HTERT RPE-1 (cell line): ENCODE data around the gene MAGEB16.

Source experiments
- in situ Hi-C: fragments of 300-500 bp; cut with MboI; formaldehyde crosslinking; loops from 4 replicates; pipeline ENCODE4 v1.14.3; 2020; ENCODE audit warnings: low sequenced_read_pairs

Gene MAGEB16

DNA sequence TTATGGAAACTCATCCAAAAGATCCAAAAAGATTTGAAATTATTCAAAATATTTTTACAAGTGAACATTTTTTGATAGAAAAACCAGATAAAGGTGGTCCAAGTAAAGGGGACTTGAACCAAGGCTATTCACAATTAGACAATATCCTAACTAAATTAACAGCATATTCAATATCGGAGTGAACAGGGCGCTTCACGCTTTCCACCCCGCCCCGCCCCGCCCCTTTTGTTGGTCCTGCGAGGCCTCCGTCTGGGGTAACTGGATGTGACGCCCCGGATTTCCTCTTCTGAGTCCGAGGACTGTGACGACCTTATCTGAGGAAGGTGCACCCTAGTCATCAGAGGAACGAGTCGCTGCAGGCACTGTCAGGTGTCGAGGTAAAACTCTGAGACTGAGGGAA is at the start of gene MAGEB16:
Gene MAGEB16 (plus strand): TSS at position 301 of the 400 bp plus-strand sequence. CDS start 3,855 bp downstream, outside the sequence.
- in situ Hi-C loops = no loop called here

GRCh38 chrX:35773958-35774564 is 24.1 kb upstream of the MAGEB16 start:
- in situ Hi-C loops = no loop called here

DNA sequence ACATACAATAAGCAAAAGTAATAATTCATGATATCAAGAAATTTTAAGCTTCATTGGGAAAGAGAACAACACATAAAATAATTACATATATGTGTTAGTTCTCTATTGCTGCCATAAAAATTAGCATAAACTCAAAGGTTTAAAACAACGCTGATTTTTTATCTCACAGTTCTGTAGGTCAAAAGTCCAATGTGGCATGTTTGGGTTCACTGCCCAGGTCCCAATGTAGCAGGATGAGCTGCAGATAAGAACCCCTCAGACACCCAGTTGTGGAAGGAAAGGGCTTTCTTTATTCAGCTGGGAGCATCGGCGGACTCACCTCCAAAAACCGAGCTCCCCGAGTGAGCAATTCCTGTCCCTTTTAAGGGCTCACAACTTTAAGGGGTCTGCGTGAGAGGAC is 13.1 kb upstream of the MAGEB16 start:
- in situ Hi-C loops = no loop called here

- in situ Hi-C loops = no loop called here
Measured at GRCh38 chrX:35786271-35786670, 11.9 kb upstream of the MAGEB16 start.

DNA sequence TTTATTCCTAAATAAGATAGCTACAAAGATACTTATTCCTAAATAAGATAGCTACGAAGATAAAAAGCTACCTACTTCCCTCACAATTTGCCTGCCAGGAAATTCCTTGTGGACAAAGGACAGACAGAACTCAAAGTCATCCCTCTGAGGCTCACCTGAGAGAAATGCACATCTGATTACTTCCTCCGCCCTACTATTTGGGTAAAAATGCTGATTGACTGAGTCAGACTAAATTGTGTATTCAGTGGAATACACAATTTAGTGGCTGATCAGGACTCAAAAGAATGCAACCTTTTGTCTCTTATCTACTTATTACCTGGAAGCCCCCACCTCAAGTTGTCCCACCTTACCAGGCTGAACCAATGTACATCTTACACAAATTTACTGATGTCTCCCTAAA is 10.3 kb upstream of the MAGEB16 start:
- in situ Hi-C loops = no loop called here

DNA sequence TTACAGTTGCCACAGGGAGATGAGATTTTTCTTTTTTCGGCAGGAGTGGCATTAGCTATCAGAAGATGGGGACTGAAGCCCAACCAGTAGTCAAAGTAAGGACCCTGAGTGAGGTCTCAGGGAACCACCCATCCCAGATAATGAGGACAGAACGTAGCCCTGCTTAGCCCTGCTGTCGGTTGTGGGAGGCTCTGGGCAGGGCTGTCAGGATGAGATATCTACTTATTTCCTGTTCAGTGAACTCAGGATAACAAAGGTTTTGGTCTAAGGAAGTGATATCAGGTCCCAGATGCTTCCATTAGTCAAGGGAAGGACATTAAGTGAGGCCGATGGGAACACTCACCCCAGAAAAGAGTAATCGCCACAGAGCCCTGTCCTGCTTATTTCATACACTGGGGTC is 2.3 kb downstream of the MAGEB16 start:
- in situ Hi-C loops = no loop called here

GRCh38 chrX:35809781-35810180 is 11.6 kb downstream of the MAGEB16 start:
- in situ Hi-C loops = no loop called here

GRCh38 chrX:35819241-35819640 is 21.1 kb downstream of the MAGEB16 start:
- in situ Hi-C loops = no loop called here

GRCh38 chrX:35826503-35826902 is 28.4 kb downstream of the MAGEB16 start:
- in situ Hi-C loops = no loop called here

GRCh38 chrX:35829501-35829900 is 31.4 kb downstream of the MAGEB16 start:
- in situ Hi-C loops = no loop called here

GRCh38 chrX:35841872-35842271 is 43.7 kb downstream of the MAGEB16 start:
- in situ Hi-C loops = no loop called here

DNA sequence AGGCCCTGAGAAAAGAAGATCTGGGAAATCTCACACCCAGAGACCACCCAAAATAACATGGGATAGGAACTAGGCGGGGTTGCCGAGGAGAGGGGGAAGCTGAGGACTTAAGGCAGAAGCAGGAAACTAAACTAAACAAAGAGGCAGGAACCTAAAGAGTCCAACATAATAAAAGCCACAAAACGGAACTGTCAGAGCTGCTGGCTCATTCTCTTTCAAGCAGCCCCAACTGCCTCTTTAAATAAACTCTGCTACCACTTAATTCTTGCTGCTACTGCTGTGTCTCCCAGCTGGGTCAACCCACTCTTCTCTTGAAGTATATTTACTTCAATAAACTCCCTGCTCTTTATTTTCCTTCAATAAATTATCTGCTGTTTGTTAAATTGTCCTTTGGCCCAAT is 44.5 kb downstream of the MAGEB16 start:
- in situ Hi-C loops = no loop called here

DNA sequence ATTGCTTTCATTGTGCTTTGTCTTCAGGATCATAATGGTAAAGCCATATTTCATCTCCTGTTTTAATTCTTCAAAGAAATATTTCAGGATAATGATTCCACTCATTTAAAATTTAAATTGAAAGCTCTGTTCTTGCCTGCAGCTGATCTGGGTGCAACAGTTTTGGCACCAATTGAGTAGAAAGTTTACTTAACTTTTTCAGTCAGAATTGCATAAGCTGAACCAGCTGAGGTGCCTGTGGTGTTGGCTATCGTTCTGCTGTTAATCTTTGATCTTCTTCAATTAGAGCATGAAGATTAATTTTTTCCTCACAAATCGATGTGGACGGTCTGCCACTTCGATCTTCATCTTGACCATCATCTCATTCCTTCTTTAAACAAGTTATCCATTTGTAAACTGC is 49.6 kb downstream of the MAGEB16 start:
- in situ Hi-C loops = no loop called here
